NCI-H526 (cell line): Measurements from ENCODE around the gene PYDC2.
"Not testable (repeated sequence)": the region's sequence is repeated elsewhere in the genome, so short reads cannot be mapped to it uniquely, and the experiment has no call there.

Experiments
- DNase-seq, 2 experiments: peaks; one replicate each; lab custom pipeline; 2025; lab: John Stamatoyannopoulos, UW

The PYDC2 gene

DNA sequence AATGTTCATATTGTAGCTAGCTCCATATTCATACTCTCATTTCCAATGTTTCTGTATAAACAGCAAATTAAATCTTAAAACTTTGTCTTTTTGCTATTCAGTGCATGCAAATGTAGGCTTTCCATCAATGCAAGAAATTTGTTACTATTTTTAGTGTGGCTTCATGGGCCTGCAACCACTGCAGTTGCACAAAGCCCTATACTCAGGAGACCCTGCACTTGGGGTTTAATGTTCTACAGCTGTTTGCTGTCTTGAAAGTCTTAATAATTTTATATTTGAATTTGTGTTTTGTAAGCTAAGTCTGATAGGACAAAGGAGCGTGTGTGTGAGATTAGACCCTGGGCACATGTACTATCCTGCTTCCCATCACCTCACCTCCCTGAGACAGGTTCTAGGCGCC lies 9.6 kb downstream of the PYDC2 start:
- no peak for DNase-seq

DNA sequence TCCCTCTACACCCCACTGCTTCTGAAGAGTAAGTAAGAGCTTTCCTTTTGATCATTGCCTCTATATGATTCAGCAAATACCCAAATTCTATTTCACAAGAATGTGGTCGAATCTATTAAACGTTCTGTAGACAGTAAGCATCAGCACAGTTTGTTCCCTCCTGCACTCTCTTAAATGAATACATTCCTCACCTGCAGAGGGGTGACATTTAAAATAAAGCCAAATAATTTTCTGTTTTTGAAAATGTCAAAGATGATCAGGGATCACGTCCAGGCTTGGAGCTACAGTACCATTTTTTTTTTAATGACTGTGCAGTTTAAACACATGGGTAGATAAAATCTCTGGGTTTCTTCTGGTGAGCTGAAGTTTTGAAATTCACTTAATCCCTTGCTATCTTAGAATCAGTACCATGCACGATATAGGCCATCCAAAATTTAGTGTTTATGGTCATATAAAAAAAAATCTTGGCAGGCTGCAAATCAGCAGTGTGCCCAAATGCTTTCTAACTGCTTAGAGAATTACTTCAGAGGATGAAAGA lies 12.8 kb downstream of the PYDC2 start:
- DNase-seq: no peak

GRCh38 chr3:191476066-191476772 lies 15.3 kb downstream of the PYDC2 start:
- no peak for DNase-seq

- not testable (repeated sequence) for DNase-seq
These were observed 23.0 kb downstream of the PYDC2 start for GRCh38 chr3:191483994-191484393.

- DNase-seq: no peak
These were observed 23.5 kb downstream of the PYDC2 start for GRCh38 chr3:191484461-191484860.

- DNase-seq: no peak
These were observed 31.6 kb downstream of the PYDC2 start for GRCh38 chr3:191492601-191493000.

- DNase-seq: no peak
These were observed 32.4 kb downstream of the PYDC2 start for GRCh38 chr3:191493336-191493735.

- no peak for DNase-seq
These were observed 38.5 kb downstream of the PYDC2 start for GRCh38 chr3:191499307-191500080.

DNA sequence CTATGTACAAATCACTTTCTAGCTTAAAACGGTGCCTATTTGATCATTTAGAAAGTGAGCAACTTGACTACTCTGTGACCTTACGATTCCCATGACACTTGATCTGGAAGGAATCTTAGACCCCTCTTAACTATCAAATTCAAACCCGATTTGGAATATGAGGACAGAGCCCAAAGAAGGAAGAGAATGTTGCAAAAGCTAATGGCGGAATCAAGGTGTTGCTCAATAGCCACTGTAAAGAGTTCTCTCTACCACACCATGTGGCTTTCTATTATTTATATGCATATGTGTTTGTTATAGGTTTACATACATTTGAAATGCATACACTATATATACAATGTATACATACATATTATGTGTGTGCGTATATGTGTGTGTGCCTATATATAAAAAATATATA lies 39.9 kb downstream of the PYDC2 start:
- no peak for DNase-seq

- DNase-seq: peak in 1 of 2 experiments; percentile 3
These were observed 41.6 kb downstream of the PYDC2 start for GRCh38 chr3:191502583-191502982.

- no peak for DNase-seq
These were observed 48.1 kb downstream of the PYDC2 start for GRCh38 chr3:191509078-191509477.
